Measurements from ENCODE around the gene IL20. TPM values are rescaled to one million over a fixed set of nuclear protein-coding genes. Genes with fewer than 3 reads are reported as not detected.

The IL20 gene
- total and polyA plus RNA-seq, 2 of the 8 experiments (the other 6 are each of a cell fraction or from before 2014, with no cell fraction given) = not detected

DNA sequence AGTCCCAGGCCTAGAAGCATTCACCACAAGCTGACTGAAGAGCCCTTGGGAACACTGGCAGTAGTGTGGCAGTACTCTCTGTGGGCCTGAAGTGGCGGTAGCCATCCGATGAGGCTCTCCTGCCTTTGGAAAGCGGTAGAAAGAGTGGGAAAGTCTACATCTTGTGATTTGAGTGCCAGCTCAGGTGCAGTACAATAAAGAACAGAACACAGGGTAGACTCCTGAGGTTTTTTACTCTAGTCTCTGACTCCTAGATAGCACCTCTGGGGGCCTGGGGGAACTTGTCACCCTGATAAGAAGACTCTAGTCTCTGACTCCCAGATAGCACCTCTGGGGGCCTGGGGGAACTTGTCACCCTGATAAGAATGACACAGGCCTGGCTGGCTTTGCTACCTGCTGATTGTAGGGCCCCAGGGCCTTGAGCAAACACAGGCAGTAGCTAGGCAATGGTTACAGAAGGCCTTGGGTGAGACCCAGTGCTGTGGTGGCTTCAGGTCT lies 18.0 kb upstream of the IL20 start:
- Histone ChIP-seq H3K23me2 (ENCODE audit: low read depth, low read length) (peaks cover 2% of the 10 kb centered on the region; the same call in 1 of the 2 replicates), H4K8ac (ENCODE audit: extremely low read depth, insufficient read depth, low read length) (no peak overlapping the region), H3K79me2 (ENCODE audit: control insufficient read depth in 1 of 2, insufficient read depth in 2 of 2, low read length in 2 of 2) (no peaks in the 10 kb centered on the region), H3K23ac (ENCODE audit: insufficient read length) (no peak overlapping the region), H3K4me3 (ENCODE audit: extremely low read depth in 1 of 4, insufficient read depth in 2 of 4, low read depth in 3 of 4, low read length in 4 of 4) (no peak overlapping the region), H2BK12ac (ENCODE audit: low read depth, low read length) (no peak overlapping the region), H3K4me2 (ENCODE audit: insufficient read depth in 1 of 2, low read depth in 2 of 2, low read length in 2 of 2) (no peak overlapping the region), H3K4me1 (replicated peaks in 1 of 4; ENCODE audit: control insufficient read depth in 3 of 4, insufficient read depth in 4 of 4, low read length in 3 of 4) (no peaks in the 10 kb centered on the region), H3K18ac (ENCODE audit: extremely low read depth, low read length) (no peak overlapping the region), H3K79me1 (ENCODE audit: low read depth, low read length) (no peaks in the 10 kb centered on the region), H2BK20ac (ENCODE audit: low read length) (no peak overlapping the region), H2AK5ac (ENCODE audit: low read depth, low read length) (no peak overlapping the region), H2BK120ac (replicated peaks; ENCODE audit: low read depth, low read length) (no peak overlapping the region), H4K5ac (ENCODE audit: insufficient read length, low read depth, low read length) (no peak overlapping the region), H3K27ac (ENCODE audit: low read depth, low read length) (no peak overlapping the region), H3K9ac (replicated peaks in 1 of 4; ENCODE audit: extremely low read depth in 1 of 4, low read depth in 3 of 4, low read length in 3 of 4) (no peak overlapping the region), H3K27me3 (replicated peaks in 1 of 4; ENCODE audit: control insufficient read depth in 3 of 4, extremely low read depth in 1 of 4, insufficient read depth in 3 of 4, low read length in 3 of 4) (no peaks in the 10 kb centered on the region), H3K14ac (ENCODE audit: insufficient read length) (no peak overlapping the region), H3K36me3 (ENCODE audit: control insufficient read depth in 2 of 4, insufficient read depth in 4 of 4, low read length in 3 of 4) (no peaks in the 10 kb centered on the region), H2BK5ac (ENCODE audit: low read depth, low read length) (no peak overlapping the region), H2AFZ (ENCODE audit: low read length) (no peak overlapping the region), H4K20me1 (replicated peaks in 1 of 2; ENCODE audit: control insufficient read depth in 1 of 2, insufficient read depth in 2 of 2, low read length in 2 of 2) (no peaks in the 10 kb centered on the region), H2BK15ac (ENCODE audit: low read length) (no peak overlapping the region), H3K4ac (replicated peaks; ENCODE audit: insufficient read length, low read depth, low read length) (no peak overlapping the region), H3K9me3 (ENCODE audit: insufficient read depth in 2 of 2, low read depth in 1 of 2, low read length in 1 of 2) (no peaks in the 10 kb centered on the region), H3K56ac (replicated peaks; ENCODE audit: insufficient read length, low read depth, low read length) (no peak overlapping the region), H4K91ac (replicated peaks; ENCODE audit: insufficient read length, low read length) (no peak overlapping the region)
- TF ChIP-seq KDM5A (IDR thresholded peaks at IDR 0.05; ENCODE audit: low read length) (no peak), TAF7 (optimal IDR thresholded peaks at IDR 0.05; ENCODE audit: borderline replicate concordance, low read depth, low read length) (no peak), MAFK (IDR thresholded peaks at IDR 0.05; ENCODE audit: low read depth, low read length) (no peak), TBP (IDR thresholded peaks at IDR 0.05; ENCODE audit: low read depth, low read length) (no peak), EZH2 (IDR thresholded peaks at IDR 0.05; ENCODE audit: low read depth, low read length, severe bottlenecking) (no peak), POLR2AphosphoS5 (IDR thresholded peaks at IDR 0.05; ENCODE audit: low read depth, low read length) (no peak), JUN (IDR thresholded peaks at IDR 0.05; ENCODE audit: low read depth, low read length) (no peak), SIN3A (conservative IDR thresholded peaks at IDR 0.05 in 1 of 2, IDR thresholded peaks at IDR 0.05 in 1 of 2; ENCODE audit: low read depth in 1 of 2, low read length in 2 of 2) (no peak)
- TF ChIP-seq, protein P1, sequence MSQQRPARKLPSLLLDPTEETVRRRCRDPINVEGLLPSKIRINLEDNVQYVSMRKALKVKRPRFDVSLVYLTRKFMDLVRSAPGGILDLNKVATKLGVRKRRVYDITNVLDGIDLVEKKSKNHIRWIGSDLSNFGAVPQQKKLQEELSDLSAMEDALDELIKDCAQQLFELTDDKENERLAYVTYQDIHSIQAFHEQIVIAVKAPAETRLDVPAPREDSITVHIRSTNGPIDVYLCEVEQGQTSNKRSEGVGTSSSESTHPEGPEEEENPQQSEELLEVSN (IDR thresholded peaks at IDR 0.05) = no peak
- no peak for DNase-seq (ENCODE audit: low read depth in 1 of 2, low spot score in 2 of 2)
- CTCF ChIA-PET (ENCODE audit: partially characterized antibody) = interaction anchor here (0.7 to 5.8 kb wide), 8 partner anchors 10 to 712 kb away, joined by 3 to 49 read pairs (median 3); partner anchors contain the start of gene IL20
- 100% methylated on average over 3 of the region's 3 CpGs; no CpG with 5 or more reads in 1 of the 2 experiments for WGBS, 2 experiments (ENCODE audit: extremely low coverage in 1 of 2, insufficient coverage in 1 of 2, insufficient read length in 1 of 2, insufficient replicate concordance in 2 of 2, low coverage in 1 of 2, low lambda C conversion rate in 2 of 2, missing lambda C conversion rate in 1 of 2)
- FAIRE-seq = no peak
- POLR2A ChIA-PET (ENCODE audit: partially characterized antibody) = no interaction called here

Data from H1 (cell line).